ENCODE results near the gene NDUFAF8. TPM values are rescaled to one million over a fixed set of nuclear protein-coding genes. Genes with fewer than 3 reads are reported as not detected.
A peak's percentile ranks its signal among the peaks of the same experiment; 100 is the strongest.

The NDUFAF8 gene
- total RNA-seq, 1 experiment from 2014 or later: 65.0 TPM

GRCh38 chr17:81244358-81245023 lies 5.4 kb downstream of the NDUFAF8 start:
- Histone ChIP-seq H3K4me3 (ENCODE audit: low read depth, low read length) (no peak overlapping the region), H3K9me3 (peaks cover under 1% of the 10 kb centered on the region; the same call in 1 of the 2 replicates), H3K4me1 (no peaks in the 10 kb centered on the region), H3K36me3 (ENCODE audit: control insufficient read depth, insufficient read depth, low read length) (no peaks in the 10 kb centered on the region; the same call in 1 of the 2 replicates), H3K27me3 (replicated peaks; ENCODE audit: control insufficient read depth, insufficient read depth, low read length) (no peaks in the 10 kb centered on the region)
- CTCF ChIA-PET: no interaction called here
- Mint-ChIP-seq H3K4me3 (ENCODE audit: unreplicated experiment) (no peak overlapping the region), H3K27ac (ENCODE audit: unreplicated experiment) (peak overlapping the region; percentile 63), H3K9me3 (ENCODE audit: unreplicated experiment) (no peaks in the 10 kb centered on the region), H3K27me3 (ENCODE audit: insufficient read depth, unreplicated experiment) (no peaks in the 10 kb centered on the region), H3K36me3 (ENCODE audit: insufficient read depth, unreplicated experiment) (peaks cover 83% of the 10 kb centered on the region), H3K4me1 (ENCODE audit: low read depth, unreplicated experiment) (peaks cover 6% of the 10 kb centered on the region)
- BruUV-seq (replicated peaks): no TSS peak
- DNase-seq: no peak
- POLR2A ChIA-PET: no interaction called here
- TF ChIP-seq, protein P1, sequence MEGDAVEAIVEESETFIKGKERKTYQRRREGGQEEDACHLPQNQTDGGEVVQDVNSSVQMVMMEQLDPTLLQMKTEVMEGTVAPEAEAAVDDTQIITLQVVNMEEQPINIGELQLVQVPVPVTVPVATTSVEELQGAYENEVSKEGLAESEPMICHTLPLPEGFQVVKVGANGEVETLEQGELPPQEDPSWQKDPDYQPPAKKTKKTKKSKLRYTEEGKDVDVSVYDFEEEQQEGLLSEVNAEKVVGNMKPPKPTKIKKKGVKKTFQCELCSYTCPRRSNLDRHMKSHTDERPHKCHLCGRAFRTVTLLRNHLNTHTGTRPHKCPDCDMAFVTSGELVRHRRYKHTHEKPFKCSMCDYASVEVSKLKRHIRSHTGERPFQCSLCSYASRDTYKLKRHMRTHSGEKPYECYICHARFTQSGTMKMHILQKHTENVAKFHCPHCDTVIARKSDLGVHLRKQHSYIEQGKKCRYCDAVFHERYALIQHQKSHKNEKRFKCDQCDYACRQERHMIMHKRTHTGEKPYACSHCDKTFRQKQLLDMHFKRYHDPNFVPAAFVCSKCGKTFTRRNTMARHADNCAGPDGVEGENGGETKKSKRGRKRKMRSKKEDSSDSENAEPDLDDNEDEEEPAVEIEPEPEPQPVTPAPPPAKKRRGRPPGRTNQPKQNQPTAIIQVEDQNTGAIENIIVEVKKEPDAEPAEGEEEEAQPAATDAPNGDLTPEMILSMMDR (IDR thresholded peaks at IDR 0.05; ENCODE audit: insufficient read depth in 1 of 2, low read depth in 1 of 2, low read length in 1 of 2, severe bottlenecking in 1 of 2, unreplicated experiment in 1 of 2): no peak
- intact Hi-C loops (cut with micrococcal nuclease; ENCODE audit: unreplicated experiment): no loop called here

GRCh38 chr17:81245024-81245664 lies 6.0 kb downstream of the NDUFAF8 start:
- ChIA-PET POLR2A (no interaction called here), CTCF (no interaction called here)
- Mint-ChIP-seq H3K4me3 (ENCODE audit: unreplicated experiment) (no peak overlapping the region), H3K27ac (ENCODE audit: unreplicated experiment) (peak overlapping the region; percentile 63), H3K36me3 (ENCODE audit: insufficient read depth, unreplicated experiment) (peaks cover 85% of the 10 kb centered on the region), H3K9me3 (ENCODE audit: unreplicated experiment) (no peaks in the 10 kb centered on the region), H3K4me1 (ENCODE audit: low read depth, unreplicated experiment) (peaks cover 6% of the 10 kb centered on the region), H3K27me3 (ENCODE audit: insufficient read depth, unreplicated experiment) (no peaks in the 10 kb centered on the region)
- TF ChIP-seq, protein P1 (IDR thresholded peaks at IDR 0.05; ENCODE audit: insufficient read depth in 1 of 2, low read depth in 1 of 2, low read length in 1 of 2, severe bottlenecking in 1 of 2, unreplicated experiment in 1 of 2): no peak
- intact Hi-C loops (cut with micrococcal nuclease; ENCODE audit: unreplicated experiment): no loop called here
- peaks cover 3% of the 10 kb centered on the region; the same call in 1 of the 2 replicates for H3K36me3 ChIP-seq (ENCODE audit: control insufficient read depth, insufficient read depth, low read length)
- H3K4me3 ChIP-seq (ENCODE audit: low read depth, low read length): no peak overlapping the region
- BruUV-seq (replicated peaks): no TSS peak
- DNase-seq: no peak
- no peaks in the 10 kb centered on the region for H3K27me3 ChIP-seq (replicated peaks; ENCODE audit: control insufficient read depth, insufficient read depth, low read length)
- no peaks in the 10 kb centered on the region for H3K4me1 ChIP-seq
- peaks cover 6% of the 10 kb centered on the region; the same call in 1 of the 2 replicates for H3K9me3 ChIP-seq

DNA sequence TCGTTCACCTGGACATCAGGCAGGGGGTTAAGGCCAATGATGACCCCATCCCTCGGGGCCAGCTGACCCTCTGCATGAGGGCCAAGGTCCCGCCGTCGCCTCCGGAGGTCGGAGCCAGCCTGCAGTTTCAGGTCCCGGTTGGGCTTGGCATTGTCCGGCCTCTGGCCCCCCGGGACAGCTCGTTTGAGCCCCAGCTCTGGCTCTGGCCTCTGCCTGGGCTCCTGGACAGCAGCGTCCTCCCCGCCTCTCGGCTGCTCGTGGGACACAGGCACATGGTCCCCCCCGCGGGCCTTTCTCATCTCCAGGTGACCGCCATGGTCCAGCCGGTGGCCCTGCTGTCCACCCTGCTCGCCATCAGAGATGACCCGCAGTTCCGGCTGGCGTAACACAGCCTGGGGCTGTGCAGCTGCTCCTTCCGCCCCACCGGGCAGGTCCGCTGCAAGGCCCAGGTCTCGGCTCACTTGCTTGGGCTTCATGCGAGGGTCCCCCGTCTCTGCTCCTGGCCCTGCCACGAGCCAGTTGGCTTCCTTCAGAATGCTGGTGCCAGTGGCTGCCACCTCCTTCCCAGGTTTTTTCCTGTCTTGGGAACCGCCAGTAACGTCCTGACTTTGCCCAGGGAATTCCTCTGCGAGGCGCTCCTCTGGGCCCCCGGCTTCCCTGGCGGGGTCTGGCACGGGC lies 6.7 kb downstream of the NDUFAF8 start:
- Mint-ChIP-seq H3K27ac (ENCODE audit: unreplicated experiment) (no peak overlapping the region), H3K4me3 (ENCODE audit: unreplicated experiment) (no peak overlapping the region), H3K4me1 (ENCODE audit: low read depth, unreplicated experiment) (peaks cover 6% of the 10 kb centered on the region), H3K9me3 (ENCODE audit: unreplicated experiment) (no peaks in the 10 kb centered on the region), H3K36me3 (ENCODE audit: insufficient read depth, unreplicated experiment) (peaks cover 85% of the 10 kb centered on the region), H3K27me3 (ENCODE audit: insufficient read depth, unreplicated experiment) (no peaks in the 10 kb centered on the region)
- no TSS peak for BruUV-seq (replicated peaks)
- ChIA-PET CTCF (no interaction called here), POLR2A (no interaction called here)
- Histone ChIP-seq H3K9me3 (peaks cover 6% of the 10 kb centered on the region; the same call in 1 of the 2 replicates), H3K36me3 (ENCODE audit: control insufficient read depth, insufficient read depth, low read length) (peaks cover 3% of the 10 kb centered on the region; the same call in 1 of the 2 replicates), H3K4me1 (no peaks in the 10 kb centered on the region), H3K4me3 (ENCODE audit: low read depth, low read length) (no peak overlapping the region), H3K27me3 (replicated peaks; ENCODE audit: control insufficient read depth, insufficient read depth, low read length) (no peaks in the 10 kb centered on the region)
- intact Hi-C loops (cut with micrococcal nuclease; ENCODE audit: unreplicated experiment): no loop called here
- TF ChIP-seq, protein P1 (IDR thresholded peaks at IDR 0.05; ENCODE audit: insufficient read depth in 1 of 2, low read depth in 1 of 2, low read length in 1 of 2, severe bottlenecking in 1 of 2, unreplicated experiment in 1 of 2): no peak
- DNase-seq: no peak
